ENCODE data around the gene SSC5D.

DNA sequence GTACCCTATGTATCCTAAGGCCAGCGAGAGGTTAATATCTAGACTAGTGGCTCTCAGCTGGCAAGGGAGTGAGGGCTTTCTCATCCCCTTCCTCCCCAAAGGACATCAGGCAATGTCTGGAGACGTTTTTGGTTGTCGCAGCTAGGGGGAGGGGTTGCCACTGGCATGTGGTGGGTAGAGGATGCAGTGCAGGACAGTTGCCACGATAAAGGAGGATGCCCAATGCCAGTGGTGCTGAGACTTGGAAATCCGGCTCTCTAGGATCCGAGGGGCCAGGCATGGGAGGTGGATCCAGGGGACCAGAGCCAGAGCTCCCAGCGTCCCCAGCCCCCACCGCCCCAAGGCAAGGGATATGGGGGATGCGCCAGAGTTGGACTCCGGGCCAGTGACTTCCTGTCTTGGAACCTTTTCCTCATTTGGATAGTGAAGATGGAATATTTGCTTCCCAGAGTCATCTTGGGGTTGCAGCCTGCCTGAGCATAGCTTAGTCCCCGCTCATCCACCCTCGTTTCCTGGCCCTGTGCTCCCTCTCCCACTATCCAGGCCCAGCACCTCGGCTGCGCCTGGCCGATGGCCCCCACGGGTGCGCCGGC lies 4.9 kb downstream of the SSC5D start:
- no peak for TF ChIP-seq CTCF (IDR thresholded peaks at IDR 0.05; ENCODE audit: borderline replicate concordance, extremely low read depth, low read length, poor library complexity, severe bottlenecking)
- no peak for TF ChIP-seq EZH2 (IDR thresholded peaks at IDR 0.05; ENCODE audit: borderline replicate concordance, low read depth, low read length, severe bottlenecking)

Data from DND-41 (cell line).